SK-N-SH (cell line): ENCODE results near the gene SKIC8. TPM values are rescaled to one million over a fixed set of nuclear protein-coding genes. Genes with fewer than 3 reads are reported as not detected.

Experiments
- CTCF ChIA-PET: fragments of 300-600, 350-600 bp; formaldehyde crosslinking; extraction: SDS; loops from one replicate; lab custom pipeline; 2021; lab: Yijun Ruan, JAX
- POLR2A ChIA-PET: fragments of 350-600 bp; sonication (Branson Sonifier 250); formaldehyde crosslinking; extraction: SDS; loops from one replicate; lab custom pipeline; 2020; ENCODE audit warnings: antibody characterized with exemption, inconsistent platforms; lab: Yijun Ruan, JAX
- DNase-seq: peaks from one replicate; pipeline ENCODE4 v3.0.0; 2012
- H2AFZ ChIP-seq: fragments of 200-600 bp; sonication (generic); 2 replicates; pipeline ENCODE4 v1.8.1; 2016; ENCODE audit warnings: antibody characterized with exemption, mild to moderate bottlenecking, low read depth
- H3F3A ChIP-seq: fragments of 200-600 bp; sonication (generic); replicated peaks from 2 replicates; pipeline ENCODE3; 2016; ENCODE audit warnings: antibody characterized with exemption, mild to moderate bottlenecking; ENCODE audit not compliant: insufficient read depth
- H3K27ac ChIP-seq, 2 experiments: fragments of 200-500 bp in 1 of 2; fragments of 200-600 bp in 1 of 2; sonication (Bioruptor generic) in 1 of 2; sonication (generic), shearing (Covaris generic) in 1 of 2; 2 replicates each; pipeline versions ENCODE4 v1.5.1 to v1.6.1; 2014 to 2016; ENCODE audit warnings: low read depth in 2 of 2, inconsistent platforms in 1 of 2, low read length in 1 of 2, mild to moderate bottlenecking in 1 of 2, mixed read lengths in 1 of 2
- H3K27me3 ChIP-seq: fragments of 200-600 bp; sonication (generic), shearing (Covaris generic); 2 replicates; pipeline ENCODE4 v1.6.1; 2016; ENCODE audit warnings: mixed run types; ENCODE audit not compliant: insufficient read depth
- H3K36me3 ChIP-seq, 2 experiments: fragments of 200-500 bp in 1 of 2; fragments of 200-600 bp in 1 of 2; sonication (Bioruptor generic) in 1 of 2; sonication (generic) in 1 of 2; replicated peaks in 1 of 2; 2 replicates each; pipeline versions ENCODE3 to v1.5.1; 2014 to 2016; ENCODE audit warnings: low read length in 1 of 2, mild to moderate bottlenecking in 1 of 2; ENCODE audit not compliant: insufficient read depth in 2 of 2, control insufficient read depth in 1 of 2
- H3K4me1 ChIP-seq, 2 experiments: fragments of 200-500 bp in 1 of 2; fragments of 200-600 bp in 1 of 2; sonication (Bioruptor generic) in 1 of 2; sonication (generic), shearing (Covaris generic) in 1 of 2; 2 replicates each; pipeline versions ENCODE4 v1.5.1 to v1.6.1; 2014 to 2016; ENCODE audit warnings: low read depth in 1 of 2, low read length in 1 of 2, mixed run types in 1 of 2; ENCODE audit not compliant: insufficient read depth in 2 of 2, control insufficient read depth in 1 of 2
- H3K4me2 ChIP-seq: fragments of 200-600 bp; sonication (generic), shearing (Covaris generic); 2 replicates; pipeline ENCODE4 v1.6.1; 2017; ENCODE audit warnings: mixed run types
- H3K4me3 ChIP-seq, 2 experiments: fragments of 200-500 bp in 1 of 2; fragments of 200-600 bp in 1 of 2; sonication (Bioruptor generic) in 1 of 2; sonication (generic), shearing (Covaris generic) in 1 of 2; 2 replicates each; pipeline versions ENCODE4 v1.5.1 to v1.8.1; 2014 to 2016; ENCODE audit warnings: low read depth in 2 of 2, inconsistent platforms in 1 of 2, low read length in 1 of 2, mild to moderate bottlenecking in 1 of 2, mixed read lengths in 1 of 2, moderate library complexity in 1 of 2
- H3K79me2 ChIP-seq: fragments of 200-600 bp; sonication (generic); 2 replicates; pipeline ENCODE4 v1.8.1; 2017; ENCODE audit warnings: mild to moderate bottlenecking; ENCODE audit not compliant: insufficient read depth
- H3K9ac ChIP-seq: fragments of 200-600 bp; sonication (generic); 2 replicates; pipeline ENCODE4 v1.6.1; 2017; ENCODE audit warnings: mixed run types
- H3K9me2 ChIP-seq: fragments of 200-600 bp; sonication (generic); 2 replicates; pipeline ENCODE4 v1.6.1; 2017; ENCODE audit warnings: mixed run types
- H3K9me3 ChIP-seq: fragments of 200-600 bp; sonication (generic); 2 replicates; pipeline ENCODE4 v1.6.1; 2017; ENCODE audit warnings: mixed run types, mild to moderate bottlenecking, moderate library complexity
- H4K20me1 ChIP-seq: fragments of 200-600 bp; sonication (generic); 2 replicates; pipeline ENCODE4 v1.6.1; 2017; ENCODE audit warnings: mild to moderate bottlenecking, mixed run types; ENCODE audit not compliant: insufficient read depth
- CHD2 ChIP-seq: fragments of 150-350 bp; IDR thresholded peaks from 2 replicates; pipeline ENCODE4 v1.6.1; 2018; ENCODE audit warnings: low read length; ENCODE audit not compliant: partially characterized antibody
- ELF1 ChIP-seq: IDR thresholded peaks from 2 replicates; pipeline ENCODE4 v1.4.0; 2012
- FOSL2 ChIP-seq: IDR thresholded peaks from 2 replicates; pipeline ENCODE4 v1.4.0; 2012; ENCODE audit warnings: low read depth, mild to moderate bottlenecking, moderate library complexity, borderline replicate concordance
- FOXJ3 ChIP-seq: sonication (generic); formaldehyde crosslinking; IDR thresholded peaks from 2 replicates; pipeline ENCODE4 v1.5.1; 2020; ENCODE audit warnings: mild to moderate bottlenecking, missing genetic modification reagents
- GABPA ChIP-seq: IDR thresholded peaks from 2 replicates; pipeline ENCODE4 v1.4.0; 2012; ENCODE audit warnings: low read depth, mild to moderate bottlenecking
- JUND ChIP-seq: IDR thresholded peaks from 2 replicates; pipeline ENCODE4 v1.4.0; 2012
- MEF2A ChIP-seq: IDR thresholded peaks from 2 replicates; pipeline ENCODE4 v1.4.0; 2012; ENCODE audit warnings: low read depth, borderline replicate concordance
- PBX3 ChIP-seq: IDR thresholded peaks from 2 replicates; pipeline ENCODE4; 2012
- RAD21 ChIP-seq: IDR thresholded peaks from 2 replicates; pipeline ENCODE4 v1.6.1; 2012; ENCODE audit warnings: mild to moderate bottlenecking, low read length
- RFX5 ChIP-seq: IDR thresholded peaks from 2 replicates; pipeline ENCODE4 v1.6.1; 2012; ENCODE audit warnings: mild to moderate bottlenecking, improper control_type of control experiment, low read length
- RXRA ChIP-seq: IDR thresholded peaks from 2 replicates; pipeline ENCODE4 v1.4.0; 2012; ENCODE audit warnings: low read depth, mild to moderate bottlenecking, borderline replicate concordance
- SIN3A ChIP-seq: IDR thresholded peaks from 2 replicates; pipeline ENCODE4 v1.6.1; 2012; ENCODE audit warnings: low read depth, mild to moderate bottlenecking, low read length, moderate library complexity, borderline replicate concordance
- TCF12 ChIP-seq: IDR thresholded peaks from 2 replicates; pipeline ENCODE4 v1.4.0; 2012
- TEAD4 ChIP-seq: IDR thresholded peaks from 2 replicates; pipeline ENCODE4 v1.4.0; 2012; ENCODE audit warnings: mild to moderate bottlenecking, borderline replicate concordance; ENCODE audit not compliant: insufficient read depth
- USF2 ChIP-seq: fragments of 150-350 bp; IDR thresholded peaks from 2 replicates; pipeline ENCODE4 v1.6.1; 2017; ENCODE audit warnings: antibody characterized with exemption, low read length, low read depth, borderline replicate concordance
- YY1 ChIP-seq: IDR thresholded peaks from 2 replicates; pipeline ENCODE4 v1.4.0; 2012; ENCODE audit warnings: low read depth, mild to moderate bottlenecking
- WGBS: methylation state at CpG from one replicate; pipeline ENCODE4 v1.1.6; 2017; ENCODE audit warnings: low lambda C conversion rate; 5-methylcytosine and 5-hydroxymethylcytosine counted together
- polyA plus RNA-seq, 3 experiments: library from polyadenylated mRNA; depleted of rRNA; stranded (reverse); fragments of >200 nt; gene quantifications; 2 replicates each; pipeline ENCODE4 v1.2.3, GENCODE V29; 2012
- TF ChIP-seq, protein P1 (sequence below): IDR thresholded peaks from 2 replicates; pipeline ENCODE4 v1.4.0; 2012; ENCODE audit warnings: low read depth
- TF ChIP-seq, protein P2 (sequence below): fragments of 200-600 bp; sonication (generic); IDR thresholded peaks from 2 replicates; pipeline ENCODE4 v1.6.1; 2017; ENCODE audit warnings: antibody characterized with exemption, mild to moderate bottlenecking, moderate library complexity
- TF ChIP-seq, protein P3 (sequence below): IDR thresholded peaks from 2 replicates; pipeline ENCODE4 v1.4.0; 2012; ENCODE audit warnings: low read depth, borderline replicate concordance
- TF ChIP-seq, protein P4 (sequence below): IDR thresholded peaks from 2 replicates; pipeline ENCODE4 v1.6.1; 2012; ENCODE audit warnings: mild to moderate bottlenecking, low read depth, low read length, moderate library complexity

Gene SKIC8
- polyA plus RNA-seq, 1 of the 3 experiments (the other 2 are of a cell fraction) = 78.8 TPM

DNA sequence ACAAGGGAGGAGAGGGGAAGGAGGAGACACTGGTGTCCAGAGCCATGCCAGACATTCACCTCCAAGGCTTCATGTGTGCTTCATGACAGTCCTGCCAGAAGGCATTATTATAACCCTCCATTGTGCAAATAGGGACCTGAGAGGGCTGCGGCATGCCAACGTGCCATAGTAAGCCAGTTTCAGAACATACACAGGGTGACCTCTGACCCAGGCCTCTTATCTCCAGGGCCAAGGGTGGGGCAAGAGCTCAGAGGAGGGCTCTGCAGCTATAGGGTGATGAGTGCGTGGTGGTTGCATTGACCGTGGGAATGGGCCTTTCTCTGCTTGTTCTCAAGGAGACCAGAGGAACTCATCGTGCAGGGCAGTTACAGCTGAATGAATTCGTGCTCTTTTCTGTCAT lies 55.3 kb downstream of the SKIC8 start:
- CTCF ChIA-PET = interaction anchor here (0.8 to 11.0 kb wide), 6 partner anchors 10 to 285 kb away, joined by 3 to 168 read pairs (median 4); partner anchors contain the start of gene CIB2
- POLR2A ChIA-PET = no interaction called here

More for the DNA sequence above, 55.3 kb downstream of the SKIC8 start:
- no peak overlapping the region for H2AFZ ChIP-seq
- no peak for TF ChIP-seq JUND
- TF ChIP-seq, protein P1, sequence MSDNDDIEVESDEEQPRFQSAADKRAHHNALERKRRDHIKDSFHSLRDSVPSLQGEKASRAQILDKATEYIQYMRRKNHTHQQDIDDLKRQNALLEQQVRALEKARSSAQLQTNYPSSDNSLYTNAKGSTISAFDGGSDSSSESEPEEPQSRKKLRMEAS = no peak
- no peak for TF ChIP-seq TEAD4
- no peak for TF ChIP-seq ELF1
- no peak for TF ChIP-seq RFX5
- no peak for TF ChIP-seq RXRA
- TF ChIP-seq, protein P2, sequence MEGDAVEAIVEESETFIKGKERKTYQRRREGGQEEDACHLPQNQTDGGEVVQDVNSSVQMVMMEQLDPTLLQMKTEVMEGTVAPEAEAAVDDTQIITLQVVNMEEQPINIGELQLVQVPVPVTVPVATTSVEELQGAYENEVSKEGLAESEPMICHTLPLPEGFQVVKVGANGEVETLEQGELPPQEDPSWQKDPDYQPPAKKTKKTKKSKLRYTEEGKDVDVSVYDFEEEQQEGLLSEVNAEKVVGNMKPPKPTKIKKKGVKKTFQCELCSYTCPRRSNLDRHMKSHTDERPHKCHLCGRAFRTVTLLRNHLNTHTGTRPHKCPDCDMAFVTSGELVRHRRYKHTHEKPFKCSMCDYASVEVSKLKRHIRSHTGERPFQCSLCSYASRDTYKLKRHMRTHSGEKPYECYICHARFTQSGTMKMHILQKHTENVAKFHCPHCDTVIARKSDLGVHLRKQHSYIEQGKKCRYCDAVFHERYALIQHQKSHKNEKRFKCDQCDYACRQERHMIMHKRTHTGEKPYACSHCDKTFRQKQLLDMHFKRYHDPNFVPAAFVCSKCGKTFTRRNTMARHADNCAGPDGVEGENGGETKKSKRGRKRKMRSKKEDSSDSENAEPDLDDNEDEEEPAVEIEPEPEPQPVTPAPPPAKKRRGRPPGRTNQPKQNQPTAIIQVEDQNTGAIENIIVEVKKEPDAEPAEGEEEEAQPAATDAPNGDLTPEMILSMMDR = no peak
- TF ChIP-seq YY1 = no peak
- TF ChIP-seq, protein P3, sequence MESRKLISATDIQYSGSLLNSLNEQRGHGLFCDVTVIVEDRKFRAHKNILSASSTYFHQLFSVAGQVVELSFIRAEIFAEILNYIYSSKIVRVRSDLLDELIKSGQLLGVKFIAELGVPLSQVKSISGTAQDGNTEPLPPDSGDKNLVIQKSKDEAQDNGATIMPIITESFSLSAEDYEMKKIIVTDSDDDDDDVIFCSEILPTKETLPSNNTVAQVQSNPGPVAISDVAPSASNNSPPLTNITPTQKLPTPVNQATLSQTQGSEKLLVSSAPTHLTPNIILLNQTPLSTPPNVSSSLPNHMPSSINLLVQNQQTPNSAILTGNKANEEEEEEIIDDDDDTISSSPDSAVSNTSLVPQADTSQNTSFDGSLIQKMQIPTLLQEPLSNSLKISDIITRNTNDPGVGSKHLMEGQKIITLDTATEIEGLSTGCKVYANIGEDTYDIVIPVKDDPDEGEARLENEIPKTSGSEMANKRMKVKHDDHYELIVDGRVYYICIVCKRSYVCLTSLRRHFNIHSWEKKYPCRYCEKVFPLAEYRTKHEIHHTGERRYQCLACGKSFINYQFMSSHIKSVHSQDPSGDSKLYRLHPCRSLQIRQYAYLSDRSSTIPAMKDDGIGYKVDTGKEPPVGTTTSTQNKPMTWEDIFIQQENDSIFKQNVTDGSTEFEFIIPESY = no peak
- no peak for TF ChIP-seq FOSL2
- no peak for TF ChIP-seq CHD2
- TF ChIP-seq GABPA = no peak
- no peak for TF ChIP-seq RAD21
- no peak for TF ChIP-seq FOXJ3 (CRISPR knock-in tag)
- no peak for TF ChIP-seq PBX3
- TF ChIP-seq TCF12 = no peak
- TF ChIP-seq, protein P4, sequence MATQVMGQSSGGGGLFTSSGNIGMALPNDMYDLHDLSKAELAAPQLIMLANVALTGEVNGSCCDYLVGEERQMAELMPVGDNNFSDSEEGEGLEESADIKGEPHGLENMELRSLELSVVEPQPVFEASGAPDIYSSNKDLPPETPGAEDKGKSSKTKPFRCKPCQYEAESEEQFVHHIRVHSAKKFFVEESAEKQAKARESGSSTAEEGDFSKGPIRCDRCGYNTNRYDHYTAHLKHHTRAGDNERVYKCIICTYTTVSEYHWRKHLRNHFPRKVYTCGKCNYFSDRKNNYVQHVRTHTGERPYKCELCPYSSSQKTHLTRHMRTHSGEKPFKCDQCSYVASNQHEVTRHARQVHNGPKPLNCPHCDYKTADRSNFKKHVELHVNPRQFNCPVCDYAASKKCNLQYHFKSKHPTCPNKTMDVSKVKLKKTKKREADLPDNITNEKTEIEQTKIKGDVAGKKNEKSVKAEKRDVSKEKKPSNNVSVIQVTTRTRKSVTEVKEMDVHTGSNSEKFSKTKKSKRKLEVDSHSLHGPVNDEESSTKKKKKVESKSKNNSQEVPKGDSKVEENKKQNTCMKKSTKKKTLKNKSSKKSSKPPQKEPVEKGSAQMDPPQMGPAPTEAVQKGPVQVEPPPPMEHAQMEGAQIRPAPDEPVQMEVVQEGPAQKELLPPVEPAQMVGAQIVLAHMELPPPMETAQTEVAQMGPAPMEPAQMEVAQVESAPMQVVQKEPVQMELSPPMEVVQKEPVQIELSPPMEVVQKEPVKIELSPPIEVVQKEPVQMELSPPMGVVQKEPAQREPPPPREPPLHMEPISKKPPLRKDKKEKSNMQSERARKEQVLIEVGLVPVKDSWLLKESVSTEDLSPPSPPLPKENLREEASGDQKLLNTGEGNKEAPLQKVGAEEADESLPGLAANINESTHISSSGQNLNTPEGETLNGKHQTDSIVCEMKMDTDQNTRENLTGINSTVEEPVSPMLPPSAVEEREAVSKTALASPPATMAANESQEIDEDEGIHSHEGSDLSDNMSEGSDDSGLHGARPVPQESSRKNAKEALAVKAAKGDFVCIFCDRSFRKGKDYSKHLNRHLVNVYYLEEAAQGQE = no peak
- TF ChIP-seq MEF2A = no peak
- TF ChIP-seq SIN3A = no peak
- no peak for TF ChIP-seq USF2
- H3K27ac ChIP-seq = no peak overlapping the region
- H3K9me2 ChIP-seq = no peaks in the 10 kb centered on the region
- WGBS = 79% methylated on average over 6 of the region's 6 CpGs
- no peaks in the 10 kb centered on the region for H3K27me3 ChIP-seq
- H3K36me3 ChIP-seq = no peaks in the 10 kb centered on the region
- H3K9ac ChIP-seq = no peak overlapping the region
- H3K4me3 ChIP-seq = no peak overlapping the region
- peaks cover 0 to 12% of the 10 kb centered on the region in 2 experiments; a peak in 1 of 4 replicates for H3K4me1 ChIP-seq
- no peaks in the 10 kb centered on the region for H3K79me2 ChIP-seq
- H3K9me3 ChIP-seq = no peaks in the 10 kb centered on the region
- H4K20me1 ChIP-seq = no peaks in the 10 kb centered on the region
- no peak for DNase-seq
- H3K4me2 ChIP-seq = no peak overlapping the region
- no peaks in the 10 kb centered on the region for H3F3A ChIP-seq
